IPS-18a (cell line): Measurements from ENCODE around the gene DOCK9.

ENCODE experiments used
- H3K27ac ChIP-seq: one replicate; pipeline ENCODE4 v1.5.1; 2013; ENCODE audit warnings: low read length
- H3K27me3 ChIP-seq: one replicate; pipeline ENCODE4 v1.6.1; 2013; ENCODE audit warnings: mild to moderate bottlenecking, low read length; ENCODE audit not compliant: control insufficient read depth, insufficient read depth
- H3K36me3 ChIP-seq: one replicate; pipeline ENCODE4 v1.6.1; 2013; ENCODE audit warnings: low read depth, low read length; ENCODE audit not compliant: control insufficient read depth
- H3K4me1 ChIP-seq: one replicate; pipeline ENCODE4 v1.6.1; 2013; ENCODE audit warnings: low read depth, low read length; ENCODE audit not compliant: control insufficient read depth
- H3K4me3 ChIP-seq: one replicate; pipeline ENCODE4 v1.5.1; 2013; ENCODE audit warnings: low read length
- H3K9ac ChIP-seq: one replicate; pipeline ENCODE4 v1.6.1; 2013; ENCODE audit warnings: mild to moderate bottlenecking, low read length, moderate library complexity
- H3K9me3 ChIP-seq: one replicate; pipeline ENCODE4 v1.6.1; 2013; ENCODE audit warnings: low read depth, low read length; ENCODE audit not compliant: control insufficient read depth

DOCK9 gene

DNA sequence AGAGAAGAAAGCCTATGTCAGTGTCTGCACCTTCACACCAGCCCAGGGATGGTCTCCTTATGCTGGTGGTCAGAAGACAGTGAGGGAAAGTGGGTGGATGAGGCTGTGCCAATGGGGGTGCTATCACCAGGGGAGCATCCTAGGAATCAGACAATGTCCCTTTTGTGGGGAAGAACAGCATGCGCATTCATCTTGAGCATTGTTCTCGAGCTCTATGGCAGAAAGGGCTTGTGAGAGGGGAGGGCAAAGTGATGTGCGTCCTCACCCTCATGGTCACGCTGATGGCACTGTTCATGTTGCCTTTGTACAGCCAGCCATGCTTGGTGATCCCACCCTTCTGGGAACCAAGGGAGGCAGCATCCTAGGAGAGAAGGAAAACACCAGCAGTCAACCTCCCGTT is 56.1 kb downstream of the DOCK9 start:
- Histone ChIP-seq H3K9me3 (no peaks in the 10 kb centered on the region), H3K4me3 (no peak overlapping the region), H3K4me1 (peaks cover 4% of the 10 kb centered on the region), H3K27me3 (no peaks in the 10 kb centered on the region), H3K27ac (no peak overlapping the region), H3K36me3 (no peaks in the 10 kb centered on the region), H3K9ac (no peak overlapping the region)

DNA sequence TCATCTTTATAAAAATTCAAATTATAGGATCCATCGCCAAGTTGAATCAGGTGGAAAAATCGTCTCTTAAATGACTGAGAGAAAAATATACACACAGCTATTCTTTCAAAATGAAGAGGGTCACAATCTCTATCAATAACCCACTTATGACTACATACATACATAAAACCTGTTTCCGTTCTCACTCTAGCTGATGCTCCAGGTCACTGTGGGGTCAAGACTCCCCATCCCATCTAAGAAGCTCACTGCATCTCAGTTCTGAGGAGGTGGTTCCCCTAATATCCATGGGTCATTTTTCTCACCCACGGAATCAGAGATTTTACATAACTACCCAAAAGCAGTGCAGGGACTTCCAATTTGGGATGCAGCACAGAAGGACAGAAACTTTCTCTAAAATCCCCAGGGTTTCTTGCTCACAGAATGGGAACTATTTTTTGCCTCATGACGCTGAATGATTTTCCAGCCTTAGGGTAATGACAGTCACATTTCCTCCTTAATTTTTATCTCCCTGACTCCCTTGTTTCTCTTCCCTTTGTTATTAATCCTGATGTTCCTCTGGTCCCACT is 56.8 kb downstream of the DOCK9 start:
- no peaks in the 10 kb centered on the region for H3K36me3 ChIP-seq
- no peak overlapping the region for H3K4me3 ChIP-seq
- H3K27me3 ChIP-seq, result no peaks in the 10 kb centered on the region
- no peak overlapping the region for H3K27ac ChIP-seq
- no peak overlapping the region for H3K9ac ChIP-seq
- peaks cover 4% of the 10 kb centered on the region for H3K4me1 ChIP-seq
- H3K9me3 ChIP-seq, result no peaks in the 10 kb centered on the region

DNA sequence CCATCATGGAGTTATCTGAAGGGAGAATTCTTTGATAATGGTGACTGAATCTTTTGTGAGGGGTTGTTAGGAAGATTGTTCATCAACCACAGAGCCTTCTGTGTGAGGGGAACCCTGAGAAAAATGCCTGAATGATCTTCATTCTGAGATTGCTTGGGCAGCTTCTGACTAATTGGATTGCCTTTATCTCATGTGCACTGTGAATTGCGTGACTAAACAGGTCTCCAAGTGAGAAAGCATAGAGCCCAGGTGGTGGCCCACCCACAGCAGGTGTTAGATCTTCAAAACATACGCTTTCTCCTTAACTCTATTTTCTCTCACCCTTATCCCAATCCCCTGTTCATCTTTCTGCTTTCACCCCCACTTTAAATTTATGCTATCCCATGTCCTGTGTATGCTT is 58.3 kb downstream of the DOCK9 start:
- peaks cover 4% of the 10 kb centered on the region for H3K4me1 ChIP-seq
- no peak overlapping the region for H3K9ac ChIP-seq
- no peaks in the 10 kb centered on the region for H3K9me3 ChIP-seq
- no peaks in the 10 kb centered on the region for H3K36me3 ChIP-seq
- H3K4me3 ChIP-seq, result no peak overlapping the region
- H3K27me3 ChIP-seq, result no peaks in the 10 kb centered on the region
- no peak overlapping the region for H3K27ac ChIP-seq

DNA sequence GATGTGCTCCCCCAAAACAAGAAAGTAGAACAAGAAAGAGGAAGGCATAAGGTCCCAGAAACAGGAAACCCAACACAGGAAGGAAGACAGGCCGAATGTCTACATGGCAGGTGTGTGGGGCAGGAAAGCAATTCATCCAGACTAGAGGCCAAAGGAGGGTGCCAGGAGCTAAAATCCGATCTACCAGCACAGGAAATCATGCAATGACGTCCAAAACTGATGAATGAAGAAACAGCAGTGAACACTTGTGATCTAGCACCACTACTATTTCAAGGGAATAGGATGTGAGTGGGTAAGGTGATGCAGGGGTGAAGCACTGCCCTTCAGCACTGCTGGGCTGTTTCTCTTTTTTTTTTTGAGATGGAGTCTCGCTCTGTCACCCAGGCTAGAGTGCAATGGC is 59.1 kb downstream of the DOCK9 start:
- Histone ChIP-seq H3K27ac (no peak overlapping the region), H3K4me3 (no peak overlapping the region), H3K9ac (no peak overlapping the region), H3K4me1 (peaks cover 4% of the 10 kb centered on the region), H3K27me3 (no peaks in the 10 kb centered on the region), H3K36me3 (no peaks in the 10 kb centered on the region), H3K9me3 (no peaks in the 10 kb centered on the region)

DNA sequence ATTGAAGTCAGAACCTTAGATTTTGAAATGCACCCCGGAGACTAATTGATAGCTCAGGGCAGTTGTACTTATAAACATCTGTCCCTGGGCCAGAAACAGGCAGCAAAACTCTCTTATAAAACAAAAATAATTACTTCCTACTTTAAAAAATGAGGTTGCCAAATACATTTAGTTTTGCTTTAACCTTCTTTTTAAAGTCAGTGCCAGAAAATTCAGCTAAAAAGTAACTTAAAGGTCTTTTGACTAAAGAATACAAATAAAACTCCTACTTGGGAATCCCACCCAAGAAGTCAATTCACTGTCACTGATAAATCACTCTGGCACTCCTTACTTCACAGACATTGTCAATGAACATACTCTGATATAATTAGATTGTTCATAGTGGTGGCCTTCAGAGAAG is 60.7 kb downstream of the DOCK9 start:
- H3K27me3 ChIP-seq, result no peaks in the 10 kb centered on the region
- H3K36me3 ChIP-seq, result no peaks in the 10 kb centered on the region
- no peak overlapping the region for H3K27ac ChIP-seq
- H3K9ac ChIP-seq, result no peak overlapping the region
- no peak overlapping the region for H3K4me3 ChIP-seq
- peaks cover 4% of the 10 kb centered on the region for H3K4me1 ChIP-seq
- H3K9me3 ChIP-seq, result no peaks in the 10 kb centered on the region

DNA sequence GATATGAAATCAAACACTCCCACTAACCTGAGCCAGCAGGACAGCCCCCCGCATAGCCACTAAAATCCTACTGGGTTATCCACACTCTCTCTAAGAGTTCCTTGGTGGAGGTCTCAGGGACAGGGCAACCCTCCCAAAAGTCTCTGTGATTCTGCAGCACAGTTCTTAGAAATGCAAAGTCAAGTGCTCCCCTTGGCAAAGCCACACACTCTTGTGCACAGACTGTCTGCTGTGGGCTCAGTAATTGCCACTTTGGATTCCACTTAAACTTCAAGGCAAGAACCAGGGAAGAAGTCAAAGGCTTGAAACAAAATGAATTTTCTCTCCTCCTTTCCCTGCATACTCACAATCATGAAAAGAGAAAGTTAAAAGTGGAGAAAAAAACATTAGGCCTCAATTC is 61.5 kb downstream of the DOCK9 start:
- Histone ChIP-seq H3K36me3 (no peaks in the 10 kb centered on the region), H3K4me3 (no peak overlapping the region), H3K27me3 (no peaks in the 10 kb centered on the region), H3K27ac (no peak overlapping the region), H3K9me3 (no peaks in the 10 kb centered on the region), H3K9ac (no peak overlapping the region), H3K4me1 (no peaks in the 10 kb centered on the region)

DNA sequence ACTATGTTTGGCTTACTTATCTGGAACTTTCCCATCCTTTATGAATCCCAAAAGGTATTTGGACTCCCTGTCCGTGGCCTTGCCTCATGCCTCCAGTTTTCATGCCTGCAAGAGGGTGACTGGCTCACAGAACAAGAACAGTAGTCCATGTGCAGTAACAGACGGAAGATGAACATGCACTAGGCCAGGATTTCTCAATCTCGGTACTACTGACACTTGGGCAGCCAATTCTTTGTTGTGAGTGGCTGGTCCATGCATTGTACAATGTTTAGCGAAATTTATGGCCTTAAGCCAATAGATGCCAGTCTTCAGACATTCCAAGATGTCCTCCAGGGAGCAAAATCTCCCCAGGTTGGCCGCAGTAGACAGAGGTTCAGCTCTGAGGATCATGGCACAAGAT is 61.9 kb downstream of the DOCK9 start:
- no peak overlapping the region for H3K9ac ChIP-seq
- H3K4me3 ChIP-seq, result no peak overlapping the region
- H3K27ac ChIP-seq, result no peak overlapping the region
- H3K4me1 ChIP-seq, result no peaks in the 10 kb centered on the region
- no peaks in the 10 kb centered on the region for H3K9me3 ChIP-seq
- H3K36me3 ChIP-seq, result no peaks in the 10 kb centered on the region
- no peaks in the 10 kb centered on the region for H3K27me3 ChIP-seq

DNA sequence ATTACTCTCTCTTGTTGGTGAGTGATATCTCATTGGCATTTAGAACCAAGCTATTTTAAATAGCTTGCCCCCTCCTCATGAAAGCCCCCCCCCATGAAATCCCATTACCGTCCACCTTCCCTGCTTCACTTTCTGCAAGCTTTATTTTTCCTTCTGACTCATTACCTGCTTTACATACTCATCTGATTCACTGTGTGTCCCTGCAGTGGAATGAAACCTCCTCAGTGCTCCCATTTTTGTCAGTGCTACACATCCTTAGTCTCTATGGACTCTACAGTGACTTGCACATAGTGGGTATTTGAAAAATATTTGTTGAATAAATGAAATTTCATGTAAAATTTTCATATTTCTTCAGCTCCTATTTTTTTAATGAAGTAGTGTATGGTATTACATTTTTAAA is 62.3 kb downstream of the DOCK9 start:
- H3K27ac ChIP-seq, result no peak overlapping the region
- H3K9ac ChIP-seq, result no peak overlapping the region
- no peaks in the 10 kb centered on the region for H3K9me3 ChIP-seq
- no peak overlapping the region for H3K4me3 ChIP-seq
- no peaks in the 10 kb centered on the region for H3K27me3 ChIP-seq
- no peaks in the 10 kb centered on the region for H3K4me1 ChIP-seq
- H3K36me3 ChIP-seq, result no peaks in the 10 kb centered on the region

DNA sequence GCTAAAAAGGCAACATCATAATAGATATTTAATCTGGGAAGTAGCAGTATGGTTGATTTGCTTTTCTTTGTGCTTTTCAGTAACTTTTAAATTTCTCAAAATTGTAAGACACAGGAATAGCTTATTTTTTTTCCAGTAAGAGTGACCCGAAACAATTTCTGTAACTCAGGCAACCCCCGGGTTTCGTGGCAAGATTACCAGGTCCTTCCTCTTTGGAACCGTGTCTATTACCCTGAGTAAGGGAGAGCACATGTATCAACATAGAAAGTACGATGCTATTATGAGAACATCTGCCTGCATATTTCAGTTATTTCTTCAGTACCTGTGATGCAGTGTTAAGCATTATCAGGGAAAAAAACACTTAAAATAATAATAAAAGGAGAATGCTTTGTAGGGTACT is 64.1 kb downstream of the DOCK9 start:
- no peaks in the 10 kb centered on the region for H3K36me3 ChIP-seq
- H3K9ac ChIP-seq, result no peak overlapping the region
- no peak overlapping the region for H3K4me3 ChIP-seq
- H3K27me3 ChIP-seq, result no peaks in the 10 kb centered on the region
- H3K9me3 ChIP-seq, result no peaks in the 10 kb centered on the region
- no peaks in the 10 kb centered on the region for H3K4me1 ChIP-seq
- H3K27ac ChIP-seq, result no peak overlapping the region

DNA sequence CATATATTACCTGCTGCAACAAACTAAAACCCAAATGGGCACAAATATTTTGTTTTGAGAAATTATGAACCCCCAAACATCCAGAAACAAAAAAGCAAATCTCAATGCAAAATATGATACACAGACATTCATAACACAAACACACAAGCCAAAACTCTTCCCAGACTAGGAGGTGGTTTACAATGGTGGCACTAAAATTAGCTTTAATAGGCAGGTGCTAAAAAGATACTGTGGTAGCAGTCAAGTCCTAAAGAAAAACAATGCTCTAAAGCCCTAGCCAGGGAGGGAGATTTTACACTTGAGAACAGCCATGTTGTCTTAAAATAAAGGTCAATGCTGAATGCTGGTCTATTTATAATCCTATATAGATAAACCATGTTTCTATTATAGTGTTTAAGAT is 65.0 kb downstream of the DOCK9 start:
- no peak overlapping the region for H3K4me3 ChIP-seq
- H3K9me3 ChIP-seq, result no peaks in the 10 kb centered on the region
- H3K27me3 ChIP-seq, result no peaks in the 10 kb centered on the region
- H3K4me1 ChIP-seq, result no peaks in the 10 kb centered on the region
- no peaks in the 10 kb centered on the region for H3K36me3 ChIP-seq
- H3K9ac ChIP-seq, result no peak overlapping the region
- no peak overlapping the region for H3K27ac ChIP-seq

DNA sequence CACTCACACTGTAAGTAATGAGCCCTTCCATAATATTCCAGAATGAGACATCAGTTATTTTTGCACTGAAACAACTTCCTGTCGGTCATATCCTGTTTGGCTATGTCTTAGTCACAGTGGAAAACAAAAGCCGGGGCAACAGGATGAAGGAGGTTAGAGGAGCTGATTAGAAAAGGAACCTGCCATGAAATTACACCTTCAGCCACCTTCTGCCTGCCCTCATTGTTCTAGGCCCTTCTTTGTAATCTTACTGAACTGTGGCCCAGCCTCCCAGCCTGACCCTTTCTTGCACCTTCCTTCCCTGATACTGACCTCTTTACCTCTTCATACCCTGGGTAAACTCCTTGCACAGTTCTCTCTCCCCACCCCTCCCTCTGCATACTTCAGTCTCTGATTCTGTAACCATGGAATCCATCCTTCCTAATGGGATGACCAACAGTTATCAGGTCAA is 67.3 kb downstream of the DOCK9 start:
- no peaks in the 10 kb centered on the region for H3K4me1 ChIP-seq
- no peak overlapping the region for H3K27ac ChIP-seq
- no peak overlapping the region for H3K4me3 ChIP-seq

DNA sequence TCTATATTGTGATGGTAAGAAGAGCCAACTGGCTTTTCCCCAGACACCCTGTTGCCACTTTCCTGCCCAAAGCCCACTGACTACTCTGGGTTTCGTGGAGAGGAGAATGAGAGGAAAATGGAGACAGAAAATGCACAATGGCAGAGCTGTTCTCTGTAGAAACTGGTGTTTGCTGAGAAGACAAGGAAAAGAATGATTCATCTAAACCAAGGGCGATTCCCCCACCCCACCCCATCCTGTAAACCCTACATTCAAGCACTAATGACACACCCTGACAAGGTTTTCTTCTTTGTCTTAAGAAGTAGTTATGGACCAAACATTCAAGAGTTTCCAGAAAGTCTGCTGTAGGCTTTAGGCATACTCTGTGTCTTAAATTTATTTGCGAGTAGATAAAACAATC is 68.8 kb downstream of the DOCK9 start:
- Histone ChIP-seq H3K9ac (no peak overlapping the region), H3K27ac (no peak overlapping the region), H3K4me3 (no peak overlapping the region), H3K4me1 (no peaks in the 10 kb centered on the region), H3K36me3 (no peaks in the 10 kb centered on the region), H3K27me3 (no peaks in the 10 kb centered on the region), H3K9me3 (no peaks in the 10 kb centered on the region)

More for the DNA sequence above, 67.3 kb downstream of the DOCK9 start:
- Histone ChIP-seq H3K9ac (no peak overlapping the region), H3K36me3 (no peaks in the 10 kb centered on the region), H3K9me3 (no peaks in the 10 kb centered on the region), H3K27me3 (no peaks in the 10 kb centered on the region)
